NCI-H748 (cell line): ENCODE measurements around the gene PHACTR3.

Experiments used
- DNase-seq: peaks from one replicate; lab custom pipeline; 2025; ENCODE audit not compliant: unreplicated experiment; lab: John Stamatoyannopoulos, UW

The PHACTR3 gene

GRCh38 chr20:59810449-59811187, 206.3 kb downstream of the PHACTR3 start:
- DNase-seq: peak; percentile 54

GRCh38 chr20:59811681-59812171, 207.4 kb downstream of the PHACTR3 start:
- DNase-seq: no peak

- no peak for DNase-seq
Observed at GRCh38 chr20:59812286-59813125, 208.2 kb downstream of the PHACTR3 start.

DNA sequence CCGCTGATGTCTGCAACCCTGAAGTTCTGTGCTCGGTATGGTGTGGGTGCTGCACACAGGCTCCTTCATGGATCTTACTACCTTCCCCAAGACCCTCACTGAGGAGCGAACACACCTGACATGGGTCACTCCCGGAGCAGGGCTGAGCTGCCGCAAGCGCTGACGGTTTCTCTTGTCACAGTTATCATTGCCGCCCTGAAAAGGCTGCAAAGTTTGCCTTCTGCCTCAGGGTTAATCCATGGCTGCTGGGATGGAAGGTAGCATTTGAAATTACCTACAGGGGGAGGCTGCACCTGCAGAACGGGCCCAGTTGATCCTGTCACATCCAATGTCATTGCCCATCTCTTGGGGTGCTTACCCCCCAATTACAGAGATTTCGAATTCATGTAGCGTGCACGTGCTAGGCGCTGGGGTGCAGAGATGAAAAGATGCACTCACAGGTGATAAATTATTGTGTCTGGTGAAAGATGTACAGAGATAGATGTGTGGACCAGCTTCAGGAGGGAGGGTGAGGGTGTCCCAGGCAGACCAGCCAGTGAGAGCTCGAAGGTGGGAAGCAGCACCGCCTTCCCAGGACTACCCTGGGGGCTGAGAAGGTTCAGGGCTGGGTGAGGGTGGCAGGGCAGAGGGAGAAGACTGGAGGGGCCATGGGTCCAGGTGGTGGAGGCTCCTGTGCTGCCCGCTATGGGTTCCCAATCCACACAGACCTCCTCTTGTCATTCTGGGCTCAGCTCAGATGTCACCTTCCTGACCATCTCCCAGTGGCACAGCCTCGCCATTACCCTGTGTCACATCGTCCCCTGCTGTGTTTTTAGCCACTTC, 209.0 kb downstream of the PHACTR3 start:
- no peak for DNase-seq

DNA sequence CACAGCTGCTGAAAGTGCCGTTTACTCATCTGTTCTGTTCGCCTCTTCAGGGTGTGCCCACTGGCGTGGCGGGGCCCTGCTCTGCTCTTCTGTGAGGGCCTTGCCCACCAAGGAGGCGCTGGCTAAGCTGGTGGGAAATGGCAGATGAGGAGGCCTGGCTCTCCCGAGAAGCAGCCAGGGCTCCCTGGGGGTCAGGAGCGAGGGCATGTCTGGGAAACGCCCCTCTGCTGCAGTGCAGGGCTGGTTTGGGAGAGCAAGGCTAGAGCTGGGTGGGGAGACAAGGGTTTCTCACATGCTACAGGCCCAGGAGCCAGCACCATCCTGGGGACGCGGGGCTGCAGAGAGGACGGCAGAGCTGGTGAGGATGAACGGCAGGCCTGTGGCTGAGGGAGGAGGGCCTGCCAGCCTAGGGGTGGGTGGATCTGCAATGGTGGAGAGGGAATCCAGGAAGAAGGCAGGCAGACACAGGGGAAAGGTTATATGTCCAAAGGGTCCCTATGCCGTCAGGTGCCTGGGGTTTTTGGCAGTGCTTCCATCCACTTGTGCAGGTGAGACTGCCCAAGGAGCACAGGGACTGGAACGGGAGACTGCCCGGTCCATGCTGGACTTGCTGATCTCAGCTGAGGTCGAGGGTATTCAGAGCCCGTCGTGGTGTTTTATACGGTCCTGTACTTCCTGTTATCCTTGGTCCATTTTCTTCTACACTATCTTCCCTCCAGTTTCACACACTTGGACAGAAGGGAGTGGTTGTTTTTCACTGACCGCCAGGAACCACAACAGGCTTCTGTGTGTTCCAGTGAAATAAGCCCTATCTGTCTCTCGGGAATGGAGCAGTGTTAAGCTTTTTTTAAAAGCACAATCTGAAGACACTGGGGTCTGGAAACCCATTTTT, 209.9 kb downstream of the PHACTR3 start:
- no peak for DNase-seq

DNA sequence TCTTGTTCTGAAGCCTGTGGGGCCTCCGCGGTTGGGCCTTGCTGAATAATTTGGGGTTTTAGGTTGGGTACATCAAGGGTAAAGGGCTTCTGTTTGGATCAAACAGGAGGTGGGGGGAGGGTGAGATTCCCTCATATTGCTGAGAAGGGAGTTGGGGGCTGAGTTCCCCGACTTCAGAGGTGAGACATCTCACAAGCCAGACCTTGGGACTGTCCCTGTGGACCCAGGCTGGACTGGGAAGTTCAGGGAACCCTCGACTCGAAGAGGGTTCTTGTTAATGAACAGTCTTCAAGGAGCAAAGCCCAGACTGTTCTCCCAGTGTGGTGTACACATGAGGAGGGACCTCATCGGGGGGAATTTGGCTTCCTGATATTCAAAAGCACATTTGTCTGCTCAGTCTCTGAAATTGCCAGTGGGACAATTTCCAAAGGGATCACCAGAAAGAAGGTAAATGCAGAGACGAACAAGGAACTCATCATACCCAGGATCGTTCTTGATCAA, 210.6 kb downstream of the PHACTR3 start:
- DNase-seq: no peak

- no peak for DNase-seq
Observed at GRCh38 chr20:59816146-59816738, 211.9 kb downstream of the PHACTR3 start.

DNA sequence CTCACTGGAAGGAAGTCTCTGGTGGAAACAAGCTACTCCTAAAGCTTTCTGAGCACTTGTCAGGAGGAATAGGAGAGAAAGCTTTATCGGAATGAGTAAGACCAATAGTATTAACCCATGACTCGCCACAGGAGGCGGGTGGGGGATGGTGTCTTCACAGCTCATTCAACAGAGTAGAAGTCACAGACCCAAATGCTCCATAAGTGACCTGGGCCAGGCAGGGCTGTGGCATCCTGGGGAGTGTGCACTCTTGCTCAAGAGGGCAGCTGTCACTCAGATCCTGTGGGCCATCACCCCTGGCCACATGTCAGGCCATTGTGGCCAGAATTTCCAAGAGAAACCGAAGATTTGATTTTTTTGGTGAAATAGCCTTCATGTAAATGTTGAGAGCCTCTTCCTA, 213.1 kb downstream of the PHACTR3 start:
- no peak for DNase-seq

- DNase-seq: no peak
Observed at GRCh38 chr20:59817846-59818615, 213.7 kb downstream of the PHACTR3 start.

DNA sequence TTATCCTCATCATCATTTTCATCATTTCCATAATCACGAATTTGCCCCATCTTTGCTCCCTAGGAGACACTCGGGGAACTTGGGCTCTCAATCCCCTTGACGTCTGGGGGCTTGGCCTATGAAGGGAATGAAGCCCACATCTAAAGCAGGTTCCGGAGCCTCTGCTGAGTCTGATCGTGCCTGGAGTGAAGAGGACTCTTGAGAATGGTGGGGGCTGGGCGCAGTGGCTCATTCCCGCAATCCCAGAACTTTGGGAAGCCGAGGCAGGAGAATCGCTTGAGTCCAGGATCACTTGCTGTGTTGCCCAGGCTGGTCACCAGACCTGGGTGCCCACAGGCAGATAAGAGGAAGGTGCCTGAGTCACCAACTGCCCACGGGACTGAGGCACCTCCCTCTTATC, 214.6 kb downstream of the PHACTR3 start:
- no peak for DNase-seq

DNA sequence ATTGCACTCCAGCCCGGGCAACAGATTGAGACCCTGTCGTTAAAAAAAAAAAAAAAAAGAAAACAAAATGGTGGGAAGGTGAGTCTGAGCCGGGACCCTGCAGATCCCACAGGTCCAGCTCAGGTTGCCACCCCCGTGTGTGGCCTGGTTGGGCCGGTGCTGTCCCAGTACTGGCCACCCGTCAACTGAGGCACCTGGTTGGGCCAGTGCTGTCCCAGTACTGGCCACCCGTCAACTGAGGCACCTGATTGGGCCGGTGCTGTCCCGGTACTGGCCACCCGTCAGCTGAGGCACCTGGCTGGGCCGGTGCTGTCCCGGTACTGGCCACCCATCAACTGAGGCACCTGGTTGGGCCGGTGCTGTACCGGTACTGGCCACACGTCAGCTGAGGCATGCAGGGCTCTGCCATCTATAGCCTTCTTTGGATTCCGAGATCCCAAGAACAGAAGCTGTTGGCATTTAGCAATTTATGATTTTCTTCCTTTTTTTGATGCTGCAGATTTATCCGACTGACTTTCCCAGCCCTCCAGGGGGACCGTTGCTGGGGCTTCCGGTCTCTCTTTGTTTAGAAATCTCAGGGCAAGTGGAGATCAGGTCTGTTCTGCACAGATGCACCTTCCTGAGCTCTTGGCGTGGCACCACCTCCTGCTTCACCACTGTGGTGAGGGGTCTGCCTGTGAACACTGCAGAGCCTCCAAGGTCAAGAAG, 215.3 kb downstream of the PHACTR3 start:
- DNase-seq: no peak

GRCh38 chr20:59820204-59821041, 216.1 kb downstream of the PHACTR3 start:
- DNase-seq: peak; percentile 94

DNA sequence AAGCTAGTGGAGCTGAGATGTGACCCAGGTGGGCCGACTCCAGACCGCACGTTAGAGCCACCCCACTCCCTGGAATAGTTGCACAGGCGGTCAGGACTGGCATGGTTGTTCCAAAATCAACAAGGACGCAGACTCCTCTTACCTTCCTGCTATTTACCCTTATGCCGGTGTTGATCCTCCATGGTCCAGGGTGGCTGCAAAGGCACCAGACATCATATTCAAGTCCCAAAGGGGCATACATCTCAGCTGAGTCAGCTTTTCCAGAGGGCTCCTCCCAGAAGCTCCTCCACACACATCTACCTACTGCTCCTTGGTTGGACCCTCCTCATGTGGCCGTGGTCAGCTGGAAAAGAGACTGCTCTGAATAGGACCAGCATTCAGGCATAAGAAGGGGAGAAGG, 216.9 kb downstream of the PHACTR3 start:
- no peak for DNase-seq

GRCh38 chr20:59821788-59822187, 217.4 kb downstream of the PHACTR3 start:
- DNase-seq: no peak

- DNase-seq: no peak
Observed at GRCh38 chr20:59822291-59823029, 218.1 kb downstream of the PHACTR3 start.

DNA sequence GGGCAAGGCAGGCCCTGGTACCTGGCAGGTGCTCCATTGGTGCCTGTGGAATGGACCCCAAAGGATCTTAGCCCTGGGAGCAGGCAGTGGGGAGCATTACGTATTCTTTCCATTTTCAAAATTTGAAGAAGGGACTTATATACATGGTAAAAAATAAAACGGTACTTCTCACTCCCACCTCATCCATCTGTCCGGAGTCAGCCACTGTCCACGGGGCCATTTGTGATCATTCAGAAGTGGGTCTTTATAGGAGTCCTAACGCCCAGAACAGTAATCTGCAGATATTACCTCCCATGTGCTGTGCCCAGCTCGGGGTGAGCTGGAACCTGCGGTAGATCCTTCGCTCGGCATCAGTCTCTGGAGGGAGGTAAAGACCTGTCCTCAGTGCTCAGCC, 218.7 kb downstream of the PHACTR3 start:
- no peak for DNase-seq
